Raji (cell line): Measurements from ENCODE around the gene GSTA1.
"Not testable (repeated sequence)": the region's sequence is repeated elsewhere in the genome, so short reads cannot be mapped to it uniquely, and the experiment has no call there.

ENCODE experiments used
- POLR2A ChIP-seq: IDR thresholded peaks from 2 replicates; pipeline ENCODE4 v1.6.1; 2011; ENCODE audit warnings: low read depth, low read length, control low read depth; ENCODE audit not compliant: insufficient read depth

GSTA1 gene

DNA sequence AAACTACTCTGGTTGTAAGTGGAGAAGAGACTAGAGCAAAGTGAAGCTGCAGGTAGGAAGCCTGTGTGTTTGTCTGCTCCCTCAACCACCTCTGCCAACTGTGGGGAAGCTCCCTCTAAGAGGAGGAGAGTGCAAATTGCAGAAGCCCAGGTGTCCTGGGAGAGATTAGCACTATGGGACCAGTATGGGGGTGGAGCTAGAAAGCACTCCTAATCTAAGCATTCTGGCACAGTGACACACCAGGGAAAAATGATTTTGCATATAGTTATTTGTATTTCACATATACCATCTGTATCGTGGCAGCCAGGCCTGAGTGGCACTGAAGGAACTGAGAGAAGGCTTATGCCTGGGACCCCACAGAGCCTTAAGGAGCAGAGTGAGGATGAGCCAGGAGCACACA lies 12.8 kb downstream of the GSTA1 start:
- TF ChIP-seq POLR2A, result no peak

DNA sequence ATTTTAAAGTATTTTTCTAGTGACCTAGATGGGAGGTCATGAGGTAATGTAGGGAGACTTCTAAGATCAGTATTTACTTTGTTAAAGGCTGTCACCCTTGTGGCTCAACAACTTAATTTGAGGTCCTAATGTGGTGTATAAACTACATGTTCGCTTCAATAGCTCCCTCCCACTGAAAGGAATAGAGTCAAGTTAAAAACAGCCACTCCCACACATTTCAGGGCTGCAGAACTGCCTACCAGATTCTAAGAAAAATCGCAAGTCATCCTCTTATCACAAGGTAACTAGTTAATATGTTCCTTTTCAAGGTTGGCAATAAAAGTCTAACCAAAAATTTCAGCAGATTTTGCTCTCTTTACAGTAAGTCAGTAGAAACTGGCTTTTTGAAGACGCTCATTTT lies 15.1 kb downstream of the GSTA1 start:
- TF ChIP-seq POLR2A, result no peak

DNA sequence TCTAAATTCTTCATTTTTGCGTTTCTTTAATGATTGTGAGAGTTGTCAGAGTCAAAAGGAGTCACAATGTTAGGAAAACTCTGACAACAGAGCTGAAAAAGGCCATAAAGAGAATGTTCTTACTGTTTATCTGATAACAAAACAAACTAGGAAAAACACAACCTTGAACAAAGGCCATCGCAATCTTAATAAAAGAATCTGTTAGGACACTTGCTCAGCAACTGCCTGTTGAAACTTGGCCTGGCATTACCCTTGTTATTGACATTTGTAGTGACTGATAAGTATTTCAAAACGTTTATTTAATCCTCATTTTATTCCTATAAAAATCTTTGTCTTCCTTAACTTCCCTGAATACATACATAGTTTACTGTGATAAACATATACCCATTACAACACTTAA lies 15.7 kb downstream of the GSTA1 start:
- no peak for TF ChIP-seq POLR2A

DNA sequence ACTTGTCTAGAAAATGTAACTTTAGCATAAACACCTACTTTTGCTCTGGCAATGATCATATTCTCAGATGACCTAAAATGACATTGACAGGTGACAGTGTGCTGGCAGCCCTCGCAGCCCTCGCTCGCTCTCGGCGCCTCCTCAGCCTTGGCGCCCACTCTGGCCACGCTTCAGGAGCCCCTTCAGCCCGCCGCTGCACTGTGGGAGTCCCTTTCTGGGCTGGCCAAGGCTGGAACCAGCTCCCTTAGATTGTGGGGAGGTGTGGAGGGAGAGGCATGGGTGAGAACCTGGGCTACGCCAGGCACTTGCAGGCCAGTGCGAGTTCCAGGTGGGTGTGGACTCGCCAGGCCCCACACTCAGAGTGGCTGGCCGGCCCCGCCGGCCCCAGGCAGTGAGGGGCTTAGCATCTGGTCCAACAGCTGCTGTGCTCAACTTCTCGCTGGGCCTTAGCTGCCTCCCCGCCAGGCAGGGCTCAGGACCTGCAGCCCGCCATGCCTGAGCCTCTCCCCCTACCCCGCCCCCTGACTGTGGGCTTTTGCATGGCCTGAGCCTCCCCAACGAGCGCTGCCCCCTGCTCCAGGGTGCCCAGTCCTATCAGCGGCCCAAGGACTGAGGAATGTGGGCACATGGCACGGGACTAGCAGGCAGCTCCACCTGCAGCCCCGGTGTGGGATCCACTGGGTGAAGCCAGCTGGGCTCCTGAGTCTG lies 17.2 kb downstream of the GSTA1 start:
- TF ChIP-seq POLR2A, result no peak

DNA sequence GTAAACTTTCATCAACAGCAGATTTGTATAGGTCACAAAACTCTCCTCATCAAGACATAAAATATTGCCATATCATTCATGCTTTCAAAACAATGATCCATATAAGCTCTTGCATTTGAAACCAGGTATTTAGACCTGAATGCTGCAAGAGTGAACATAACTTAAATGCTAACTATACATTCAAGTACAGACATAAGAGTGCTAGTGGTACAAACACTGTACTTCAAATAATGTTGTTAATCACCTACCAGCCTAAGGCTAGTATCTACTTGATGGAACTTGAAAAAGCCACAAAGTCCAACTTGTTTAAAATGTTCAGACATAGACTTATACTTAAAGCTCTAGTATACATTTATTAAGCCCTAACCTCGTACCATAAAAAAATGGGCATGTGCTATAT lies 24.4 kb downstream of the GSTA1 start:
- TF ChIP-seq POLR2A, result no peak

DNA sequence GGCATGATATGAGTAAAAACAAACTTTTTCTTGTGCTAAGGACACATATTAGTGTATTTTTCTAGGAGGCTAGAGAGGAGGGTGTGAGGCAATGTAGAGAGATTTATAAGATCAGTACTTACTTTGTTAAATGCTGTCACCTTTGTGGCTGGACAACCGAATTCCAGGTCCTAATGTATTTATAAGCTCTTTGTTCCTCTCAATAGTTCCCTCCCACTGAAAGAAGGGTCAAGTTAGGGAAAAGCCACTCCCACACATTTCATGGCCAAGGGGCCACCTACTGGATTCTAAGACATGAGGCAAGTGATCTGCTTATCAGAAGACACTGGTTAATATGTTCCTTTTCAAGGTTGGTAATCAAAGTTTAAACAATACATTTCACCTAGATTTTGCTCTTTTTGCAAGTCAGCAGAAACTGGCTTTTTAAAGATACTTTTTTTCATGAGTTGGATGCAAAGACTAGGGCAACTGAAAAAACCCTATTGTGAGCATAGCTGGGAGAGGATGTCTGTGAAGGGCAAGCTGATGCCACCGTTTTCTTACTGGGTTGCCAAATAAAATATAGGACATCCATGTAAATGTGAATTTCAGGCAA lies 40.2 kb downstream of the GSTA1 start, which contains the start of gene GSTA2:
TSS of gene GSTA2 (minus strand) at position 154 of the 595 bp plus-strand sequence. CDS start 5,528 bp downstream, outside the sequence.
- TF ChIP-seq POLR2A, result not testable (repeated sequence)

DNA sequence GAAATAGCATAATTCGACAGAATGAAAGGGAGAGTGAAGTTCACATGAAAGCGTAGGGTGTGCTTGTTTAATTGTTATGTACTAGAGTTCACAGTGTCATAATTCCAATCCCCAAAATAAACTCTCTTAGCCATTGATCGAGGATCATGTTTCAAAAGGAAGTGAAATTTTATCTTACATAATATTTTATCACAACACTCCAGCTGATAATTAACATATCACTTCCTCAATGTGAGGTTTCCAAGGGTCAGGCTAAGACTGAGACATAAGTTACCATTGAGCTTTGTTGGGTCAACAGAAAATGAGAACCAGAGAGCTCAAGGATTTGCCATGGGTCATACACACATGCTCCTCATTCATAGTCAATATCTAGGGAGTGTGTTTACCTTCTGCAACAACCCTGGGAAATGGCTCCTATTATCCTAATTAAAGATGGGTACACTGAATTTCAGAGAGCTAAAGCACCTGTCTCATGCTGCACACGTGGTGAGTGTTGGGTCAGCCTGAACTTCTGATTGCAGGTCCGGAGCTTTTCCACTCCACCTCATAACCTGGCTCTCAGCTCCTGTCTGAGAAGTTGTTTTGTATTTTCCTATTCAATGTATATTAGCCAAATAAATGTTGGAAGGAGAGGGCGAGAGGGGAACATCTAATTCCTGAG lies 43.4 kb downstream of the GSTA1 start:
- TF ChIP-seq POLR2A, result no peak

DNA sequence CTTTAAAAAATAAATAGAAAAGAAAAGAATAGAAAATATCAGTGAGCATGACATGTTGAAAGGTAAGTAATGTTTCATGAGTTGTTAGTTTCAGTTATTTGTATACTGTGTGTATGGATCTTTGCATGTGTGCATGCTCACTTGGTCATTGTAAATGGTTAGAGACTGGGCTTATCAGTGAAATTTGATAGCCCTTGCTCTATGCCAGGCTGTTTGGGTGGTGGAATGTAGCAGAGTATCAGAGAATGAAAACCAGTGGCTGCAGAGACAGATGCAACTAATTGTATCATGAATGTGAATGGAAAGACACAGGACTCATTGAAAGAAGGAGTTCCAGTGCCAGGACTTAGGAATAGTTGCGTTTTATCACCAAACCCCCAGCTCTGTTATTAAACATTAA lies 44.5 kb downstream of the GSTA1 start:
- no peak for TF ChIP-seq POLR2A

DNA sequence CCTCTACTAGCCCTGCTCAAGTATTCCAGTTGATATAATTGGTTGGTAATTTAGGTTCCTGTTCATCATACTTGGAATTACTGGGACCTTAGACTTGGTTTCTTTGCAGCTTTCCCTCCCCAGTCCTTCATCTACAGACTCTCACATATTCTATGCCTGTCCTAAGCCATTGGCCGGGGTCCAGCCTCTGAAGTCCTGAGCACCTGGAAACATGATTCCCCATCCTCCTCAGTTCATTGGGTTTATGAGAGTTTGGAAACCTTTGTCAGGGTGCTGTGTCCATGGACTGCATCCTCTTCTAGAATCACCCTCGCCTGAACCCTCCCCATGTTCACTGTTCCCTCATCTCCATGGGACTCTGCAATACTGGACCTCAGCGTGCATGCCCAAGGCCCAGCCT lies 49.2 kb downstream of the GSTA1 start:
- TF ChIP-seq POLR2A, result no peak

DNA sequence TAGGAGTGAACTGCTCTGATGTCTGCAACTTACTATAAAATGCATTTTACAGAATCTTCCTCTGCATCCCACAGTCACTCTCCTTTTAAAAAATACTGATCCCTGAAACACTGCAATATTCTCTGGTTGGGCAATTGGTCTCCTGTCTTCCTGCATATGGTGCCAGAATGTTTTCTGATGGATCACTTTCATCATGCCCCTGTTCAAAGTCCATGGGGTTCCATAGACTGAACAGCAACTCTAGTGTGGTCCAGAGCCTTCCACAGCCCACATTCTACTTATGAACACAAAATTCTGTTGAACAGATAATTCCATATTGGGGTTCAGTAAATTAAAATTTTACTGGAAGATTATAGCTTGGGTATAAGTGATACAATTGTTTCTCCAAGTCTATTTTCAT lies 51.3 kb downstream of the GSTA1 start:
- TF ChIP-seq POLR2A, result no peak

DNA sequence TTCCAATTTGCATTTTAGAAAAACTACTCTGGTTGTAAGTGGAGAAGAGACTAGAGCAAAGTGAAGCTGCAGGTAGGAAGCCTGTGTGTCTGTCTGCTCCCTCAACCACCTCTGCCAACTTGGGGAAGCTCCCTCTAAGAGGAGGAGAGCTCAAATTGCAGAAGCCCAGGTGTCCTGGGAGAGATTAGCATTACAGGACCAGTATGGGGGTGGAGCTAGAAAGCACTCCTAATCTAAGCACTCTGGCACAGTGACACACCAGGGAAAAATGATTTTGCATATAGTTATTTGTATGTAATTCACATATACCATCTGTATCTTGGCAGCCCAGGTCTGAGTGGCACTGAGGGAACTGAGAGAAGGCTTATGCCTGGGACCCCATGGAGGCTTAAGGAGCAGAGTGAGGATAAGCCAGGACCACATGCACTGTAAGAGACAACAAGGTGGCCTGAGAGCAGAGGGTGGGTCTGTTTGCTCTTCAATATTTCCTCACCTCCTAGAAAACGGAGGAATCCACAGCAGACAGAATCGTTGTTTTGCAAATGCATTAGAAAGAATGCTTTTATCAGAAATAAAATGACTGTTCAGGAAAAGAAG lies 54.0 kb downstream of the GSTA1 start:
- no peak for TF ChIP-seq POLR2A

DNA sequence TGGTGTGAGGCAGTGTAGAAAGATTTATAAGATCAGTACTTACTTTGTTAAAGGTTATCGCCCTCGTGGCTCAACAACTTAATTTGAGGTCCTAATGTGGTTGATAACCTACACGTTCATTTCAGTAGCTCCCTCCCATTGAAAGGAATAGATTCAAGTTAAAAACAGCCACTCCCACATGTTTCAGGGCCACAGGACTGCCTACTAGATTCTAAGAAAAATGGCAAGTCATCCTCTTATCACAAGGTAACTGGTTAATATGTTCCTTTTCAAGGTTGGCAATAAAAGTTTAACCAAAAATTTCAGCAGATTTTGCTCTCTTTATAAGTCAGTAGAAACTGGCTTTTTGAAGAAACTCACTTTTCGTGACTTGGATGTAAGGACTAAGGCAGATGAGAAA lies 57.4 kb downstream of the GSTA1 start:
- TF ChIP-seq POLR2A, result no peak

DNA sequence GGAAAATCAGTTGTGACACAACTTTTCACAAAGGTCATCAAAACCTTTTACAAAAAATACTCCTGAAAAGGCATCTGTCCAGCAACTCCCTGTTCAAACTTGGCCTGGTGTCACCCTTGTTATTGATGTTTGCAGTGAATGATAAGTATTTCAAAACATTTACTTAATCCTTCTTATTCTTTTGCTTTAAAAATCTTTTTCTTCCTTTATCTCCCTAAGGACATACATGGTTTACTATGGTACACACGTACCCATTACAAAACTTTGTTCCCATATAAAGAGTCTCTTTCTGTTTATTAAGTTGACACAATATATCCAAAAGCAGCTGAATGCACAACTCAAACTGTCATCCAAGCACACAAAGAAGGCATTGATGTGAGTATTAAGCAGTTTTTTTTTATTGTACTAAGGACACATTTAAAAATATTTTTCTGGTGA lies 57.8 kb downstream of the GSTA1 start:
- TF ChIP-seq POLR2A, result no peak

DNA sequence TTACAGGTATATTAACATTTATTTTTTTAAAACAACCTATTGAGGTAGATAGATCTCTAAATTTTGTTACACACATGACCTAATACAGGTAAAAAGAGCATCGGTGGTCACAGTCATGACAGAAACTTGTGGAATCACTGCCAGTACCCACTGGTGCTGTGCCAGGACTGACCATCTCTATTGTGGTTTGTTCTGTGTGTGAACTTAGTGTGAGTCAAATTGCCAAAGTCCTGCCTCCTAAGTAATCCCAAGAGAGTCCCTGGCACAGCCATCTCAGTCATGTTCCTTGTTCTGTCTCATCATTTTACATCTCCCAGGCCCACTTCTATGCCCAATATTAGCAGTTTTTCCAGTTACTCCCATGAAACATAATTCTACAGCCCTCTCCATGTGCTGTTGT lies 61.7 kb downstream of the GSTA1 start:
- no peak for TF ChIP-seq POLR2A
